ENCODE data around the gene DPP7.

Gene DPP7

GRCh38 chr9:137085920-137086530 is 28.5 kb downstream of the DPP7 start:
- DNase-seq, result no peak

GRCh38 chr9:137084526-137084925 is 30.0 kb downstream of the DPP7 start:
- no peak for DNase-seq

- peak; percentile 65 for DNase-seq
These were observed 31.0 kb downstream of the DPP7 start for GRCh38 chr9:137083394-137084004.

GRCh38 chr9:137082925-137083290 is 31.6 kb downstream of the DPP7 start:
- no peak for DNase-seq

- no peak for DNase-seq
These were observed 32.2 kb downstream of the DPP7 start for GRCh38 chr9:137082222-137082924.

- no peak for DNase-seq
These were observed 34.0 kb downstream of the DPP7 start for GRCh38 chr9:137080260-137081122.

- DNase-seq, result no peak
These were observed 35.1 kb downstream of the DPP7 start for GRCh38 chr9:137079401-137079787.

- DNase-seq, result peak; percentile 39
These were observed 35.7 kb downstream of the DPP7 start for GRCh38 chr9:137078701-137079400.

GRCh38 chr9:137077758-137078693 is 36.5 kb downstream of the DPP7 start:
- peak; percentile 35 for DNase-seq

- peak; percentile 46 for DNase-seq
These were observed 37.4 kb downstream of the DPP7 start, which contains the start of gene UAP1L1 for GRCh38 chr9:137077010-137077747. UAP1L1 (plus strand) TSS chr9:137077517; CDS start chr9:137077533, 16 bp downstream.

GRCh38 chr9:137076636-137077009 is 37.9 kb downstream of the DPP7 start:
- DNase-seq, result no peak

GRCh38 chr9:137075275-137075775 is 39.2 kb downstream of the DPP7 start:
- DNase-seq, result no peak

GRCh38 chr9:137074657-137075274 is 39.8 kb downstream of the DPP7 start:
- DNase-seq, result no peak

- DNase-seq, result no peak
These were observed 40.5 kb downstream of the DPP7 start for GRCh38 chr9:137073992-137074399.

- no peak for DNase-seq
These were observed 43.3 kb downstream of the DPP7 start for GRCh38 chr9:137071282-137071681.

- peak; percentile 79 for DNase-seq
These were observed 43.6 kb downstream of the DPP7 start for GRCh38 chr9:137070906-137071275.

GRCh38 chr9:137070201-137070905 is 44.2 kb downstream of the DPP7 start, which contains the start of gene SAPCD2:
SAPCD2 (minus strand) TSS chr9:137070557; CDS start chr9:137070460, 97 bp downstream.
- peak; percentile 93 for DNase-seq

GRCh38 chr9:137069508-137070091 is 44.9 kb downstream of the DPP7 start:
- peak; percentile 41 for DNase-seq
